ENCODE data around the gene MRPL32. TPM values are rescaled to one million over a fixed set of nuclear protein-coding genes. Genes with fewer than 3 reads are reported as not detected.

The MRPL32 gene
- total RNA-seq, 1 experiment from 2014 or later = 101 TPM

GRCh38 chr7:42935861-42936260, 3.7 kb downstream of the MRPL32 start:
- H2AFZ ChIP-seq (ENCODE audit: low read length) = no peak overlapping the region
- Mint-ChIP-seq H3K9me3 (peaks cover 0 to 3% of the 10 kb centered on the region in 2 experiments; a peak in 1 of 5 replicates), H3K4me1 (peaks cover 4 to 5% of the 10 kb centered on the region in 2 experiments; a peak in 3 of 4 replicates), H3K27me3 (ENCODE audit: low read depth) (0 out of 2 replicates have a peak, but pooled peaks cover 2% of the 10 kb centered on the region), H3K27ac (no peak overlapping the region), H3K36me3 (ENCODE audit: insufficient read depth in 1 of 3, low read depth in 3 of 3) (peaks cover 15 to 51% (median 46%) of the 10 kb centered on the region in 3 experiments), H3K4me3 (no peak overlapping the region)
- peaks cover 11% of the 10 kb centered on the region for H3K23me2 ChIP-seq (ENCODE audit: insufficient read length, low read depth, low read length, poor library complexity, severe bottlenecking)
- no peak overlapping the region for H3K18ac ChIP-seq (ENCODE audit: insufficient read length, low read depth, low read length)
- H3K4me1 ChIP-seq (ENCODE audit: insufficient read depth, low read length) = no peaks in the 10 kb centered on the region
- H4K5ac ChIP-seq (ENCODE audit: insufficient read length, low read depth, low read length) = no peak overlapping the region
- H3K79me2 ChIP-seq (ENCODE audit: insufficient read depth, low read length) = peaks cover 24% of the 10 kb centered on the region
- H3K27me3 ChIP-seq (ENCODE audit: insufficient read depth, low read length) = no peaks in the 10 kb centered on the region
- no peak overlapping the region for H3K27ac ChIP-seq (ENCODE audit: insufficient read length, low read depth, low read length)
- no peak overlapping the region for H2BK12ac ChIP-seq (ENCODE audit: insufficient read length, low read depth, low read length)
- no peak overlapping the region for H2AK5ac ChIP-seq (ENCODE audit: insufficient read length, low read length)
- no peak overlapping the region for H3K56ac ChIP-seq (ENCODE audit: insufficient read length, low read depth, low read length)
- H4K91ac ChIP-seq (ENCODE audit: insufficient read length, low read depth, low read length) = no peak overlapping the region
- no peak overlapping the region for H3K23ac ChIP-seq (ENCODE audit: insufficient read length, low read depth, low read length)
- no peak overlapping the region for H2BK20ac ChIP-seq (ENCODE audit: low read depth, low read length, poor library complexity, severe bottlenecking)
- no peaks in the 10 kb centered on the region for H4K20me1 ChIP-seq (ENCODE audit: control insufficient read depth, insufficient read depth, insufficient read length)
- H4K8ac ChIP-seq (replicated peaks; ENCODE audit: insufficient read length, low read depth, low read length) = no peak overlapping the region
- no peak overlapping the region for H2BK5ac ChIP-seq (ENCODE audit: insufficient read length, low read length)
- no peak overlapping the region for H3K4me2 ChIP-seq (ENCODE audit: insufficient read depth, insufficient read length, low read length)
- no peaks in the 10 kb centered on the region for H3K79me1 ChIP-seq (ENCODE audit: insufficient read depth, low read depth, low read length, poor library complexity, severe bottlenecking)
- H2BK120ac ChIP-seq (ENCODE audit: low read depth, low read length, poor library complexity, severe bottlenecking) = no peak overlapping the region
- no peak for TF ChIP-seq CTCF (conservative IDR thresholded peaks at IDR 0.05)
- no peaks in the 10 kb centered on the region for H3K9me3 ChIP-seq (ENCODE audit: control insufficient read depth, low read depth, low read length)
- no peak overlapping the region for H3T11ph ChIP-seq (ENCODE audit: low read length)
- no CpG with 5 or more reads among the region's 5 CpGs for WGBS (ENCODE audit: extremely low coverage, insufficient read length, low lambda C conversion rate)
- no peak overlapping the region for H2BK15ac ChIP-seq (ENCODE audit: low read depth, low read length)
- no peak overlapping the region for H3K14ac ChIP-seq (ENCODE audit: insufficient read depth, low read length)
- H3K9ac ChIP-seq (ENCODE audit: extremely low read depth, insufficient read length, low read length) = no peak overlapping the region
- DNase-seq = no peak
- no peak overlapping the region for H3K4ac ChIP-seq (ENCODE audit: low read depth, low read length)

All from H9 (cell line).